Upper lobe of right lung (tissue), 1 donor: Measurements from ENCODE around the gene HOXA7. TPM values are rescaled to one million over a fixed set of nuclear protein-coding genes. Genes with fewer than 3 reads are reported as not detected.

Source experiments
- ATAC-seq: fragments of 200-7000 bp; cut with Tn5 transposase; one replicate; pipeline ENCODE4 v1.9.1; 2020; ENCODE audit warnings: mild to moderate bottlenecking, moderate library complexity
- DNase-seq: peaks from one replicate; pipeline ENCODE4 v3.0.0-alpha.2; 2020
- H3K27ac ChIP-seq: fragments of 200-600 bp; one replicate; pipeline ENCODE4 v1.8.0; 2022
- H3K27me3 ChIP-seq: fragments of 200-600 bp; one replicate; pipeline ENCODE4 v1.8.0; 2022; ENCODE audit warnings: mild to moderate bottlenecking
- H3K36me3 ChIP-seq: fragments of 200-600 bp; one replicate; pipeline ENCODE4 v1.8.0; 2022
- H3K4me1 ChIP-seq: fragments of 200-600 bp; one replicate; pipeline ENCODE4 v1.8.0; 2022
- H3K4me3 ChIP-seq: fragments of 200-600 bp; one replicate; pipeline ENCODE4 v1.8.0; 2022; ENCODE audit warnings: mild to moderate bottlenecking
- H3K9me3 ChIP-seq: fragments of 200-600 bp; one replicate; pipeline ENCODE4 v1.8.0; 2022
- intact Hi-C: fragments of 100-400 bp; cut with DNase I; formaldehyde crosslinking; loops from one replicate; pipeline ENCODE4 v1.11.0; 2022
- total RNA-seq: library from RNA; stranded (reverse); fragmentation: NEBNext Ultra II Directional; extraction: Animal tissue kit (Norgen Biotek cat#: 25700); gene quantifications from one replicate; pipeline ENCODE4 v1.2.1, GENCODE V29; 2021
- TF ChIP-seq, protein P1 (sequence below): fragments of 200-600 bp; IDR thresholded peaks from one replicate; pipeline ENCODE4 v1.8.0; 2022; ENCODE audit warnings: antibody characterized with exemption
- donor health status: DM: no; HTN: yes; CAD: no; lungs with severe emphysema.

HOXA7 gene
- total RNA-seq, 1 donor from 2014 or later, result 2.9 TPM

DNA sequence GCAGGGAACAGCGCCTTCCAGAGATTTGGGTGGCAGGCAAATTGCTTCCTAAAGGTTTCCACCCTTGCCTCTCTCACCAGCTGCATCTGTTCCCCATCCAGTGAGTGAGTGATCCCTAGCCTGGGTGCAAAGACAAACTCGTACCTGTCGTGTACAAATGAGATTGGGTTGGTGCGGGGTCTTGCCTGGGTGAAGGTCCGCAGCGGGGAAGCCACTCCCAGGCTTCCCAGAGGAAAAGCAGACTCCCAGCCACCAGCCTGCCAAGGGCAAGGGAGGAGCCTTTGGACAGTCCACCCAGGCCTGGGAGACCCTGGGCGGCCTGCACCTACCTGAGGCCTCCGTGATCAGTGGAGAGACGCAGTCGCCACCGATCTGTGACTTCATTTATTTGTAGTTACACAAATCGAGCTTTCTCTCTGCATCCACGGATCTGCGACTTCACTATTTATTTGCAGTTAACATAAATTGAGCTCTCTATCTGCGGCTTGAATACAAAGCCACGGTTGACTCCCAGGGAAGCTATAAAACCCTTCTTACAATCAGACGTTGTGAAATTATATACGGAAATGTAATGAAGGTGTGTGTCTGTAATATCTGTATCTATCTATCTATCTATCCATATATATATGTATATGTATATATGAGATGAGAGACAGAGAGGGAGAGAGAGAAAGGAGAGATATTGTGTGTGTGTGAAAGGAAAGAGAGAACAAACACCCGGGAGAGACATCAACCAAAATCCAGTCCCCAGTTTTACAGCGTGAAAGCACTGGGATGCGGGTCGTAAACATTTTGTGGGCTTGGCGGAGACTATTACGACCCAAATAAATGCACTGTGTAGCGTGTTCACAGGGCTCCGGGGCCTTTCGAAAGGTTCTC lies 3.0 kb upstream of the HOXA7 start:
- Histone ChIP-seq H3K4me1 (peaks cover 28% of the 10 kb centered on the region), H3K9me3 (no peaks in the 10 kb centered on the region), H3K27ac (no peak overlapping the region), H3K4me3 (no peak overlapping the region), H3K27me3 (peaks cover 90% of the 10 kb centered on the region), H3K36me3 (no peaks in the 10 kb centered on the region)
- intact Hi-C loops, result loop anchor here (5.0 to 10.0 kb wide), 3 partner anchors 787 to 1295 kb away; no protein-coding TSS in a partner anchor
- DNase-seq (no peak), ATAC-seq (no peak)
- TF ChIP-seq, protein P1, sequence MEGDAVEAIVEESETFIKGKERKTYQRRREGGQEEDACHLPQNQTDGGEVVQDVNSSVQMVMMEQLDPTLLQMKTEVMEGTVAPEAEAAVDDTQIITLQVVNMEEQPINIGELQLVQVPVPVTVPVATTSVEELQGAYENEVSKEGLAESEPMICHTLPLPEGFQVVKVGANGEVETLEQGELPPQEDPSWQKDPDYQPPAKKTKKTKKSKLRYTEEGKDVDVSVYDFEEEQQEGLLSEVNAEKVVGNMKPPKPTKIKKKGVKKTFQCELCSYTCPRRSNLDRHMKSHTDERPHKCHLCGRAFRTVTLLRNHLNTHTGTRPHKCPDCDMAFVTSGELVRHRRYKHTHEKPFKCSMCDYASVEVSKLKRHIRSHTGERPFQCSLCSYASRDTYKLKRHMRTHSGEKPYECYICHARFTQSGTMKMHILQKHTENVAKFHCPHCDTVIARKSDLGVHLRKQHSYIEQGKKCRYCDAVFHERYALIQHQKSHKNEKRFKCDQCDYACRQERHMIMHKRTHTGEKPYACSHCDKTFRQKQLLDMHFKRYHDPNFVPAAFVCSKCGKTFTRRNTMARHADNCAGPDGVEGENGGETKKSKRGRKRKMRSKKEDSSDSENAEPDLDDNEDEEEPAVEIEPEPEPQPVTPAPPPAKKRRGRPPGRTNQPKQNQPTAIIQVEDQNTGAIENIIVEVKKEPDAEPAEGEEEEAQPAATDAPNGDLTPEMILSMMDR, result no peak

DNA sequence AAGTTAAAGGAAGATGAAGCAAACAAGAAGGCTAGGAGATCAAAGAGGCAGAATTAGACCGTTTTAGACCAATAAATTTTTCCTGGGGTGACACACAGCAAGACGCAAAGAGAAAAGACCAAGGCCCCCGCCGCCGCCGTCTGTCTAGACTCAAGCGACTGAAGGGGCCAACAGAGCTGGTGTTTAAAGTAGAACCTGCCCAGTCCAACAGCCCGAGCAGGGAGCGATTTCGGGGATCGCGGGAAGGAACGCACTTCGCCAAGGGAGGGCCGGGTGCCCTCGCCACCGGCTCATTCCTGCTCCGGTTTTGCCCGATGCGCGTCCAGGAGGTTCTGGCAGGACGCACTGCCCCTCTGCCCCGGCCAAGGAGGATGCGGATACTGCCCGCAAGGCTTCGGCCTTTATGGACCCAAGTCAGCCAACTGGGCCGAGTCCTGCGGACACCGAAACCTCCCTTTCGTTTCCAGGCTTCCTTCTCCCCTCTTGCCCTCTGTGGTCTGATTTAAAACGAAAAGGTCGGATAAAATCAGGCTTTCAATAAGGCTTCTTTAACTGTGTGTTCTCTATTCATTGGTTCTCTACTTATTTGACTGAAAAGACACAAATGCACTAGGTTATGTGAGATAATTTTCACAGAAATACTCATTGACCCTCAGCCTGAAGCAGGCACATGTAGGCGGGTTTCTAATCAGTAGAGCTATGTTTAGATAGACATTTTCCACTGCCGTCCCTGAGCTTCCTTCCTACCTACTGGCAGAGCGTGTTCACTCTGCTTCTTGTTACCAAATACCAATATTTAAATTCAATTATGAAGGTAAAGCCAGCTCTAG lies 2.2 kb upstream of the HOXA7 start:
- H3K27me3 ChIP-seq, result peaks cover 90% of the 10 kb centered on the region
- DNase-seq (peak; percentile 64), ATAC-seq (no peak)
- TF ChIP-seq, protein P1, result no peak
- H3K9me3 ChIP-seq, result no peaks in the 10 kb centered on the region
- H3K27ac ChIP-seq, result no peak overlapping the region
- peaks cover 28% of the 10 kb centered on the region for H3K4me1 ChIP-seq
- H3K4me3 ChIP-seq, result no peak overlapping the region
- H3K36me3 ChIP-seq, result no peaks in the 10 kb centered on the region
- intact Hi-C loops, result loop anchor here (5.0 kb wide), 1 partner anchor 786 kb away; no protein-coding TSS in a partner anchor

DNA sequence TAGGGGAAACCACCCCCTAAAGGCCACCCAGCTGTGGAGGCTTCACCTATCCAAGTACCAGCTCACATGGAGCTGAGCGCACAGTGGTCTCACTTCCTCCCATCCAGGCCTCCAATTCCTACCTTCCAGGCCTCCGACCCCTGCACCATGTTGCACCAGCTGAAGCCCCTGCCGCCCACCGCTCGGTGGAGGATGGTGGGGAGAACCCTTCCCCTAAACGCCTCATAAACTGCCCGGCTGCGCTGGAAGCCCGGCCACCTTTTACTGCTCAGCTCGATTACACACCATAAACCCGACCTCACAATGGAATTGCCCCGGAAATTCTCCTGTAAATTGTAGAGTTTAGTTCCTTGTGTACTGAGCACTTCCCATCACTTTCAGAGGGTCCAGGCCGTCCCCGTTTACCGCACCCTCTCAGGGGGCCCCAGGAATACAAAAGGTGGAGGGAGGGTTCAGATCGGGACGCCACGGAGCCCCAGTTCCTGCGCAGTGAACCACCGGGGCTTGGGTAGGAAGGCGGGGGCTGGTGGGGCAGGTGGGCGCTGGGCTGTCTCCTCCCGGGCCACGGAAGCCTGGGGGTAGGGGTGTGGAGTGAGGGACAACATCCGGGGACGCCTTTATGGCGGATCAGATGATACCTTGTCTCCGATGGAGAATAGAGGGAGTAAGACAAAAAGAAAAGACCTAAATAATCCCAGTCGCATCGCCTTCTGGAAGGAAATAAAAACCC lies 1.4 kb upstream of the HOXA7 start:
- no peak overlapping the region for H3K27ac ChIP-seq
- no peaks in the 10 kb centered on the region for H3K36me3 ChIP-seq
- TF ChIP-seq, protein P1, result no peak
- ATAC-seq (no peak), DNase-seq (no peak)
- H3K4me1 ChIP-seq, result peaks cover 28% of the 10 kb centered on the region
- H3K4me3 ChIP-seq, result no peak overlapping the region
- H3K27me3 ChIP-seq, result peaks cover 90% of the 10 kb centered on the region
- intact Hi-C loops, result loop anchor here (5.0 kb wide), 1 partner anchor 786 kb away; no protein-coding TSS in a partner anchor
- H3K9me3 ChIP-seq, result no peaks in the 10 kb centered on the region

DNA sequence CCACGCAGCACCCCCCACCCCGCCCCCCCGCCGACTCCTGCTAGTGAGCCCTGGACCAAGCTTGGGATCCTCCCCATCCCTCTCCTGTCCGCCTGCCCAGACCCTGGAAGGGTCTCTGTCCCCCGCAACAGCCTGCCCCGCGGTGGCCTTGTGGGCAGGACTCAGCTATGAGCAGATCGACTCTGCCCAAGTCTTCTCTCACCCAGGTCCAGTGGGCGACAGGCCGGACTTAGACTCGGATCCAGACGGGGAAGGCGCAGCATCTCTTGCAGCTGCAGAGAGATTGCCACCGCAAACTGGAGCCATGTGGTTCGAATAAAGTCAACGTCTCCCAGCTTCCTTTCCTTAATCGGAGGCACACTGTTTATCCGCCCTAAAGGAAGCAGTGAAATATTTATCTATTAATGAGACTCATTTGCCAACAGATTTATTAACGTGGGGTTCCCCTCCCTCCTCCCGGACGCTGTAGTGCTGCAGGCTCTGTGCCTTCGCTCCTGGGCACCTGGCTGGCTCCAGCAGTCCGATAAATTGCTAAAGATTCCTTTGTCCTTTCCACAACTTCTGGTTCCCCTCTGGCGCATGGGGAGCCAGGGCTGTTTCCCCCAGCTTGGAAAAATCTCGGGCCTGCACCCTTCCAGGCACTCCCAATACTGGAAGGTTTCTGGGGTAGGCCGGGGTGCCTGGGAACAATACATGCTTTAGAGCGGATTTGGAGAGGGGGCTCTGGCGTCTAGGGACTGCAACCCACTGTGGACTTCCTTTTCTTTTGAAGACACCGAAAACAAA lies 634 bp upstream of the HOXA7 start:
- Histone ChIP-seq H3K4me1 (peaks cover 28% of the 10 kb centered on the region), H3K27me3 (peaks cover 91% of the 10 kb centered on the region), H3K27ac (peak overlapping the region; percentile 79), H3K36me3 (no peaks in the 10 kb centered on the region), H3K9me3 (no peaks in the 10 kb centered on the region), H3K4me3 (peak overlapping the region; percentile 55)
- ATAC-seq (no peak), DNase-seq (no peak)
- TF ChIP-seq, protein P1, result no peak
- intact Hi-C loops, result loop anchor here (5.0 kb wide), 1 partner anchor 785 kb away; no protein-coding TSS in a partner anchor
